ENCODE results near the gene ANP32B.

ANP32B gene

GRCh38 chr9:98031935-98032334 is 48.8 kb downstream of the ANP32B start:
- no peak for DNase-seq

DNA sequence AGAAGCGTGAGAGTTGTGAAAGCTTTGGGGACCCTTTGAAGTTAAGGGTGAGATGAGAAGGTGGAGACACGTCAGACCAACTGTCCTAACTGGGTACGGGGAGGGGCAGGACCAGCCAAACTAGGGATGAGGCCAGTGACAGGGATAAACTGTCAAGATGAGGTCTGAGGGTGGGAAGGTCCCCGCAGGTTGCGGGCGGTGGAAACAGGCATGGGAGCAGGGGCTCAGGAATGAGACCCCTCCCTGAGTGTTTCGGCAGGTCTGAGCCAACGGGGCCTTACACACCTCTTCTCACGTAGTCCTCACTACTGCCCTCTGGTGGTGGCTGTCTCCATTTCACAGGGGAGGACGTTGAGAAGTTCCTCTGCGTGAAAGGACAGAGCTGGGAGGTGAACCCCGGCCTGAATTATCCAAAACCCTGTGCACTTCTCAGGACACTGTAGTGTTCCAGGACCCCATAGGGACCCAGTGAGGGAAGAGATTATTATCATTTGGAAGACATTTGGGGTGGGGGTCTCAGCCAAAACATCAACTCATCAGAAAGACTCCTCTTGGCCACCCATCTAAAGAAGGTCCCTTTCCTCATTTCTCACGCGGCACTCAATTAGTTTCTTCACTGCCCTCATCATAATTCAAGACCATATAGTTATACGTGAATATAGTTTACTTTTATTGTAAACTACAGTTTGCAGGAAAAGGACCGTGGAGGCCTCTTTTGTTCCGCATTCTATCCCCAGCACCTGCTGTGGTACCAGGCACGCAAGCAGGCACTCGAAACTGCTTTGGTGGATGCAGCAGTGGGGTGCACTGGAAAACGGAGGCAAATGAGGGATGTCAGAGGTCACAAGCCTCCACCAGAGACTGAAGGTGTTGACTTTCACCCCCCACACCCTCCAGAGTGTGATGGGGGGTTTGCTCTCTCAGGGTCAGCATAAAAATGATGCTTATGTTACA is 51.7 kb downstream of the ANP32B start:
- DNase-seq = peak; percentile 76 to 93 (median 84)

DNA sequence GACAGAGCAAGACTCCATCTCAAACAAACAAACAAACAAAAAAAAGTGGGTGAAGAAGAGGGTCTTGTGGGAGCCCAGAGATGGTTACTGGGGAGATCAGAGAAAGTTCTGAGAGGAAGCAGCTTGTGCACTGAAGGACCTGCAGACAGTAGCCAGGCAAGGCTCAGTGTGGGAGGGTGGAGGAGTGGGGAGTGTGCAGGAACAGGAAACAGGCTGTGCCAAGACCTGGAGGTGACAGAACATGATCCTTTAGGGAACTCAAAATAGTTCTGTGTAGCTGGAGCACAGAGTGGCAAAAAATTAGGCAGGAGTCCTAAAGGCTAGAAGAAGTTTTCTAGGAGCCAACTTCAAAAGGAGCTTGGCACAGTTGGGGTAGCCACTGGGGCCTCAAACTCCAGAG is 54.2 kb downstream of the ANP32B start:
- DNase-seq = no peak

DNA sequence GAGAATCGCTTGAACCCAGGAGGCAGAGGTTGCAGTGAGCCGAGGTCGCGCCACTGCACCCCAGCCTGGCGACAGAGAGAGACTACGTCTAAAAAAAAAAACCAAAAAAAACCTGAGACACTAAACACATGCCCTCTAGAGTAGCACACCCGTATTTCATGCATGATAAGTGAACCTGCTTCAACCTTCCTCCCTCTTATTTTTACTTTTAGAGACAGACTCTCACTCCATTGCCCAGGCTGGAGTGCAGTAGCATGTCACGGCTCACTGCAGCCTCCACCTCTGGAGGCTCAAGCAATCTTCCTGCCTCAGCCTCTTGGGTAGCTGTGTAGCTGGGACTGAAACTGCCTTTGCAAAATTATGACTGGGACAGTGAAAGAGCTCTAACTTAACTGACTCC is 55.8 kb downstream of the ANP32B start:
- DNase-seq = no peak

DNA sequence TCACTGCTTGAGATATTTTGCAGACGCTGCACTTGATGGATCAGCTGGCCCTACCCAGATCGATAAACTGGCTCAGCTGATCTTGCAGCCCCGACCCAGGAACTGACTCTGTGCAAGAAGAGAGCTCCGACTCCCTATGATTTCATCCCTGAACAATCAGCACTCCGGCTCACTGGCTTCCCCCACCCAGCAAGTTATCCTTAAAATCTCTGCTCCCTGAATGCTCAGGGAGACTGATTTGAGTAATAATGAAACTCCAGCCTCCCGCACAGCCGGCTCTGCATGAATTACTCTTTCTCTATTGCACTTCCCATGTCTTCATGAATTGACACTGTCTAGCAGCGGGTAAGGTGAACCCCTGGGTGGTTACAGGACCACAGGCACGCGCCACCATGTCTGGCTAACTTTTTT is 56.5 kb downstream of the ANP32B start:
- no peak for DNase-seq

DNA sequence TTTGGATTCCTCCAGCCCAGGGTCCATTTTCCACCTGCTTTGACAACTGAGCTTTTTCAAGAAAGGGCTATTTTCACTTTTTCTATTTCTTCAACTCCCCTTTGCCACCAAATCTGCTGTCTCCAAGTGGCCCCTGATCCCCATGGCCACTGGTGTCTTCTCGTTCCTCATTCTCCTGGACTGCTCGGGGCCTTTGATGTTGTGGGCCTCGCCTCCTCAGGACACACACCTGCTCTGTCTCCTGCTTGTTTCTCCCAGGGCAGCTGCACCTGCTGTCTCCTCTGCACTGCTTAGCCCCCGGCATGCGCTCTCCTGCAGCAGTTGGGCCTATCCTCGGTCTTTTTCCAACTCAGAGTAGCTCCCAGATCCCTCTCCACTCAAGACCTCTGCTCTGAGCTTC is 57.1 kb downstream of the ANP32B start:
- no peak for DNase-seq

DNA sequence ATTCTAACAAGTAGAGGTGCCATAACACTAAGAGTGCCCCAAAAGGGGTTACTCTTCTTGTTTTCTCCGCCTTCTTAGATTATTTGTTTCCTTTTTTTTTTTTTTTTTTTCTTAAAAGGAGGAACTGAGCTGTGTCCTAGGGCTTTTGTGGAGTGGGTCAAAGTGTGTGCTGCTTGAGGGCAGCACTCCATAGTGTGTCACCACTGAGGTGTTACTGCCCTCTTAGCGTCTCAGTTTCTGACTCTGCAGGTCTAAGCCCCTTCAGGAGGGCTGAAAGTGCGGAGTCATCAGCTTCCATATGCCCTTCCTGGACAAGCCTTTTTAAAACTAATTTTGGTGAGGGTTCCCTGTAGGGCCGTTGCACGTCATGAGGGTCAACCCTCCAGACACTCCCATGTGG is 60.8 kb downstream of the ANP32B start:
- no peak for DNase-seq

- peak in 4 of 5 donors; percentile 6 to 79 (median 32) for DNase-seq
Measured at GRCh38 chr9:98045234-98046179, 62.4 kb downstream of the ANP32B start.

DNA sequence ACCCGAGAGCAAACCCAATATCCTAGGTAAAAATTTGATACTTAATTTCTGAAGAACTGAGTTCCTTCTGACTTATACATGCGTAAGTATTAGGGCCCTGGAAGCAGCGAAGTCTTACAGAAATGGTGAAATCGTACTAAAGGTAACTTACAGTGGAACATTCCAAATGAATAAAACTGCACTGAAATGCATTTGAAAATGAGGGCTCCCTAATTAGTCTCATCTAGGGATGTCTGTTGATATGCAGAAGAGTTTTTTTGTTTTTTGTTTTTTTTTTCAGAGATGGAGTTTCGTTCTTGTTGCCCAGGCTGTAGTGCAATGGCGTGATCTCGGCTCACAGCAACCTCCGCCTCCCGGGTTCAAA is 63.0 kb downstream of the ANP32B start:
- no peak for DNase-seq

DNA sequence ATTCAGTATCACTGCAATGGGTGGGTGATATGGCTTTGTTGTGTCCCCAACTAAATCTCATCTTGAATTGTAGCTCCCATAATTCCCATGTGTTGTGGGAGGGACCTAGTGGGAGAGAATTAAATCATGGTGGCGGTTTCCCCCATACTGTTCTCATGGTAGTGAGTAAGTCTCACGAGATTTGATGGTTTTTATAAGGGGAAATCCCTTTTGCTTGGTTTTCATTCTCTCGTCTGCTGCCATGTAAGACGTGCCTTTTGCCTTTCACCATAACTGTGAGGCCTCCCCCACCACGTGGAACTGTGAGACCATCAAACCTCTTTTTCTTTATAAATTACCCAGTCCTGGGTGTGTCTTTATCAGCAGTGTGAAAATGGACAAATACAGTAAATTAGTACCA is 63.9 kb downstream of the ANP32B start:
- DNase-seq = no peak

DNA sequence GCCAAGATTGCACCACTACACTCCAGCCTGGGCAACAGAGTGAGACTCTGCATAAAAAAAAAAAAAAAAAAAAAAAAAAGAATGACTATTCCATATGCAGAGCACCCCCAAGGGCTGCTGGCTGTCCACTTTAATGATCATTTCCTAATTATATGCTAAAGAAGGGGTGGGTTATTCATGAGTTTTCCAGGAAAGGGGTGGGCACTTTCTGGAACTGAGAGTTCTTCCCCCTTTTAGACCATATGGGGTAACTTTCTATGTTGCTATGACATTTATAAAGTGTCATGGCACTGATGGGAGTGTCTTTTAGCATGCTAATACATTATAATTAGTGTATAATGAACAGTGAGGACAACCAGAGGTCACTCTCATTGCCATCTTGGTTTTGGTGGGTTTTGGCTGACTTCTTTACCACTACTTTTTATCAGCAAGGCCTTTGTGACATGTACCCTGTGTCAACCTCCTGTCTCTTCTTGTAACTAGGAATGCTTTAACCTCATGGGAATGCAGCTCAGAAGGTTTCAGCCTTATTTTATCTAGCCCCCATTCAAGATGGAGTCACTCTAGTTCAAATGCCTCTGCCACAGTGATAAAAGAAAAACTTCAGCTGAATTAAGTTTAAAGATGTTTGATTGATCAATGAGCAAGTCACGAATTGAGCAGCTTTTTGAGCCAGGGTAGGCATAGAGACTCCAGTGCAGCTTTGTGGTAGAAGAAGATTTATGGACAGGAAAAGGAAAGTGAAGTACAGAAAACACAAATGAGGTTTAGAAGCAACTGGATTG is 66.3 kb downstream of the ANP32B start:
- DNase-seq = no peak

DNA sequence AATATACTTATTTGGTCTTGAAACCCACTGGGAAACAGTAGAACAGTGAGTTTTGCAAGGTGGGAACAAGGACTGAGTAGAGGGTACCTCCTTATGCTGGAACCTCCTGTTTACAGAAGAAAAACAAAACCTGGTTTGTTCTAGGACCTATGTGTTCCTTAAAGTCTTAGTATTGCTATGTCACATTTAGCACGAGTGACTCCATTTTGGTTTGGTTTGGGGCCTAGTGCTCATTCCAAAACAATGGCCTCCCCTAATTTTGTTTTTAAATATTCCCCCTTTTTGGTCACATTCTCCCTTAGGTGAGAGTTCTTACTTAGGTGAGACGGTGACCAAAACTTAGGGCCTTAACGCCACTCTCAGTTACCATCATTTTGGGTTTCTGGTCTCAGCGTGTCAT is 67.2 kb downstream of the ANP32B start:
- no peak for DNase-seq

GRCh38 chr9:98054376-98054951 is 71.3 kb downstream of the ANP32B start:
- no peak for DNase-seq

GRCh38 chr9:98056269-98057137 is 73.4 kb downstream of the ANP32B start, which contains the start of gene NANS:
NANS (plus strand) TSS chr9:98056732; CDS start chr9:98056809, 77 bp downstream.
- DNase-seq = peak; percentile 84 to 92 (median 88)

GRCh38 chr9:98057138-98057799 is 74.1 kb downstream of the ANP32B start:
- peak in 1 of 5 donors; percentile 10 for DNase-seq

- DNase-seq = no peak
Measured at GRCh38 chr9:98062161-98062560, 79.0 kb downstream of the ANP32B start.

DNA sequence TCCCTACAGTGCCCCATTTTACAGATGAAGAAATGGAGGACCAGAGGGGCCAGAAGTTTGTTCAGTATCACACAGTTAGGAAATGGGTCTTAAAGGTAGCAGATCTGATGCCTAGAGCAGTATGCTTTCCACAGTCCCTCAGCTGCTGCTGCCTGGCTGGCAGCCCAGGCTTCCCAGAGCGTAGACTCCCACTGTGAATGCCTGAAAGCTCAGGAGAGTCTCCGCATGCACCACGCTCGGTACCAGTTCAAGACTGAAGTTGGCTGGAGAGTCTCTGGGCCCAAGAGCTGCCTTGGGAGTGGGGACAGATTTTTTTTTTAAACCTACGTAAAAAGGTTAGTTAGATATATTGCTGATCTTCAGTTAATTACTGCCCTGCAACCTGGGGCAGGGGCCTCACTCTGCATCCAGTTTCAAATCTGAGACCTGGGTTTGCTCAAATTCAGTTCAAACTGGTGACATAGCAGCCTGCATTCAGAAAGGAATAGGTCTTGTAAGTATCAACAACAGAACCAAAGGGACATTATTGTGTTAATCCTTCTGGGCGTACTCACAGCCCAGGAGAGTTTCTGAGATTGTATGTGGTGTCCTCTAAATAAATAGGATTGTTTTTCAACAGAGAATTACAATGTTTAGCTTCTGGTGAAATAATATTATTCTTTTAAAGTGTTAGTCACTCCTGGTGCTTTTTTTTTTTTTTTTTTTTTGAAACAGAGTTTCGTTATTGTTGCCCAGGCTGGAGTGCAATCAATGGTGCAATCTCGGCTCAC is 81.7 kb downstream of the ANP32B start:
- no peak for DNase-seq

All from T-helper 1 cell (primary cell).